GM21528 (cell line): ENCODE data around the gene DGUOK.
"Not testable (repeated sequence)": the region's sequence is repeated elsewhere in the genome, so short reads cannot be mapped to it uniquely, and the experiment has no call there.

ENCODE experiments used
- ATAC-seq: cut with Tn5 transposase; IDR thresholded peaks from one replicate; pipeline ENCODE4 v1.9.1; 2021; ENCODE audit warnings: mild to moderate bottlenecking, moderate library complexity; ENCODE audit not compliant: unreplicated experiment, low FRiP score

The DGUOK gene

GRCh38 chr2:73926493-73927327 is at the start of gene DGUOK:
DGUOK (plus strand) TSS chr2:73926880; CDS start chr2:73926911, 31 bp downstream.
- ATAC-seq = peak; percentile 99

- no peak for ATAC-seq
Measured at GRCh38 chr2:73877071-73877802, 49.4 kb upstream of the DGUOK start.

DNA sequence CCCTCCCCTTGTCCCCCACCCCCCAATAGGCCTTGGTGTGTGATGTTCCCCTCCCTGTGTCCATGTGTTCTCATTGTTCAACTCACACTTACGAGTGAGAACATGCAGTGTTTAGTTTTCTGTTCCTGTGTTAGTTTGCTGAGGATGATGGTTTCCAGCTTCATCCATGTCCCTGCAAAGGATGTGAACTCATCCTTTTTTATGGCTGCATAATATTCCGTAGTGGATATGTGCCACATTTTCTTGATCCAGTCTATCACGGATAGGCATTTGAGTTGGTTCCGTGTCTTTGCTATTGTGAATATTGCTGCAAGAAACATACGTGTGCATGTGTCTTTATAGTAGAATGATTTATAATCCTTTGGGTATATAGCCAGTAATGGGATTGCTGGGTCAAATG is 48.7 kb upstream of the DGUOK start:
- not testable (repeated sequence) for ATAC-seq

DNA sequence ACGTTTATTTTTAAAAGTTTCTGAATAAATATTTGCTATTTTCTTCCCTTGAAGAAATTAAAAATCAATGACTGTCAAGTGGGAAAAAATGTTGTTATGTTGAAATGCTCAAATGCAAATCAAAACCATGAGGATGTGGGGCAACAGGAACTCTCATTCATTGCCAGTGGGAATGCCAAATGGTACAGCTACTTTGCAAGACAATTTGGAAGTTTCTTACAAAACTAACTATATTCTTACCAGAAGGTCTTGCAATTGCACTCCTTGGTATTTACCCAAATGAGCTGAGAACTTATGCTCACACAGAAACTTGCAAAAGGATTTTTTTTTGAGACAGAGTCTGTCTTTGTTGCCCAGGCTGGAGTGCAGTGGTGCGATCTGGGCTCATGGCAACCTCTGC is 41.3 kb upstream of the DGUOK start:
- ATAC-seq = no peak

DNA sequence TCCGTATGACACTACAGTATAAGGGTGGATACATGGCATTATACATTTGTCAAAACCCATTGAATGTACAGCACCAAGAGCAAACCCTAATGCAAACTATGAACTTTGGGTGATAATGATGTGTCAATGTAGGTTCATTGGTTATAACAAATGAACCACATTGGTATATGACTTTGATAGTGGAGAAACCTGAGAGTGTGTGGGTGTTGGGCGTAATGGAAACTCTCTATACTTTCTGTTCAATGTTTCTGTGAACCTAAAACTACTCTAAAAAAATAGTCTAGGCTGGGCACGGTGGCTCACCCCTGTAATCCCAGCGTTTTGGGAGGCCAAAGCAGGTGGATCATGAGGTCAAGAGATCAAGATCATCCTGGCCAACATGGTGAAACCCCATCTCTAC is 40.3 kb upstream of the DGUOK start:
- no peak for ATAC-seq

DNA sequence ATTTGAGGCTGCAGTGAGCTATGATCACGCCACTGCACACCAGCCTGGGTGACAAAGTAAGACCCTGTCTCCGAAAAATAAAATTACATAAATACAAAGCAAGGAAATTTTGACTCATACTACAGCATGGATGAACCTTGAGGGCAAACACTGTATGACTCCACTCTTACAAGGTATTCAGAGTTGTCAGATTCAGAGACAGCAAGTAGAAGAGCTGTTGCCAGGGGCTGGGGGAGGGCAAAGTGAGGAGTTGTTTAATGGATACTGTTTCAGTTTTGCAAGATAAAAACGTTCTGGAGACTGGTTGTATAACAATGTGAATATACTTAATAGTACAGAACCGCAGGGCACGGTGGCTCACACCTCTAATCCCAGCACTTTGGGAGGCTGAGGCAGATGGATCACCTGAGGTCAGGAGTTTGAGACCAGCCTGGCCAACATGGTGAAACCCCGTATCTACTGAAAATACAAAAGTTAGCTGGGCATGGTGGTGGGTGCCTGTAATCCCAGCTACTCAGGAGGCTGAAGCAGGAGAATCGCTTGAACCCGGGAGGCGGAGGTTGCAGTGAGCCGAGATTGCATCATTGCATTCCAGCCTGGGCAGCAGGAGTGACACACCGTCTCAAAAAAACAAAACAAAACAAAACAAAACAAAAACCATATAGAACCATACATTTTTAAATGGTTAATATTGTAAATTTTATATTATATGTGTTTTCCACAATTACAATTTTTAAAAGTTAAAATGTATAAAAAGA is 38.9 kb upstream of the DGUOK start:
- not testable (repeated sequence) for ATAC-seq

GRCh38 chr2:73888388-73888787 is 38.3 kb upstream of the DGUOK start:
- no peak for ATAC-seq

DNA sequence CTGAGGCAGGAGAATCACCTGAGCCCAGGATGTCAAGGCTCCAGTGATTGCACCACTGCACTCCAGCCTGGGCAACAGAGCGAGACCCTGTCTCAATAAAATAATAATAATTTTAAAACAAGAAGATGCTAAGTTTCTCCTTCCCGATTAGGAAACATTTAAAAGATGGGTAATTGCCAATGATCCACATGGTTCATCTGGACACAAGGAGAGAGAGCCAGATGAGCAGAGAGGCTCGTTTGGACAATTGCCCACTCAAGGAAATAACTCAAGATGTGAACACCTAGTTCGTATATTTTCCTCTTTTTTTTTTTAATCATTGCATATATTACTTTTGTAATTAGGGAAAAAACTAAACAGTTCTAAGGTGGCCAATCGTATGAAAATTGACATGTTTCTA is 37.5 kb upstream of the DGUOK start:
- ATAC-seq = no peak

DNA sequence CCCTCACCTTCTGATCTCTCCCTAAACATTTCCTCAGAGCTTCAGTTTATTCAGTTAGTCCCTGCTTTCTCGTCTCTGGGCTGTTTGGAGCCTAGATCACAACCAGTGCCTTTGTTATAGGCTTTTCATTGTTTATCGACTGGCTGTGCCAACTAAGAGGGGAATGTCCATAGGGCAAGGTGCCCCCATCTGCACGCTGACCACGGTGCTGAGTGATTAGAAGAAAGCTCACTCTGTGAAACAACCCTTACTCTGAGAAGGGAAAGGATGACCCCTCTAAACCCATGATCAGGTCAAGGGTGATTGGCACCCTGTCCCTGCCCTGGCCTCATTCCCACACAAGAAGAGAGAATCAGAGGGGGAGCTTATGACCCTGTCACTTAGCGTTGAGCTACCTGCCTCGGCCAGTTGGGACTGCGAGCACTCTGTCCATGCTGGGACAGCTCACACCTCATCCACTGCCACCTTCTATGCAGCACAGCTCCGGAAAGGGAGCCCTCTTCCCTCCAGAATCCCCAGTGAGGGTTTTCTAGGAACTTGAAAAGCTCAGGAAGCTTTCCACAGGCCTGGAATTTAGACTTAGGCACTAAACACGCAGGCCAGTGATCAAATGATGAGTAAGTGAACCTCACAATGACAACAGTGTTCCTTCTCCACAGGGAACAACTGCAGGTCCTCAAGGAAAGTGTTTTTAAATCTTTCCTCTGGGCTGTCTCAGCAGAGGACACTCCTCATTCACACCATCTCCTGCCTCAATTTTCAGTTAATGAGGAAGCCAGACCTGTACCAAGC is 36.2 kb upstream of the DGUOK start:
- ATAC-seq = no peak

GRCh38 chr2:73891276-73891901 is 35.3 kb upstream of the DGUOK start:
- no peak for ATAC-seq

- no peak for ATAC-seq
Measured at GRCh38 chr2:73892631-73893329, 33.9 kb upstream of the DGUOK start, which contains the start of gene ACTG2. ACTG2 (plus strand) TSS chr2:73893008; CDS start chr2:73901312, 8,304 bp downstream.

DNA sequence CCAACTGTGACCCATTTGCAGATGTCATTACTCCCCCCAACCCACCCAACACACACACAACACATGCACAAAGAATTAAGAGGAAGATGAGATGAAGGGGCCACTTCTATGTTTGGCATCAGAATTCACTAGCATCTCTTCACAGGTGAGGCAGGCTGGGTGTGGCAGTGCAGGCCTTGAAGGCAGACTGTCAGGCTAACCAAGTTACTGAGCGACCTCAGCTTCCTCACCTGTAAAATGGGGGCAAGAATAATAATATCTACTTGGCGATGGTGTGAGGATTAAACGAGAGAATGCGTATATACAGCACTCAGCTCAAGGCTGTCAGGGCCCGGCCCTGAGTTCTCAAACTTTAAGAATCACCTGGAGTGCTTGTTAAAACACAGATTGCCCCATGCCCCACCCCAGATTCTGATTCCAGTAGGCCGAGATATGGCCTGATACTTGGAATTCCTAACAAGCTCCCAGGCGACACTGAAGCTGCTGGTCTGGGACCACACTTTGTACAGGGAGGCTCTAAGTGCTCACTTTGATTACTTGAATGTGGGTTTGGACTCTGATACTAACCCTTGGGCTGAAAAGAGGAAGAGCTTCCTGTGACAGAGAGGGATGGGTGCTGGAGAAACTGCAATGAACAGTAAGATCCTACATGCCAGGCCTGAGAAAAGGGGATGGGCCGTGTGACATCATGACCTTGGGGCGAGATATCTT is 32.8 kb upstream of the DGUOK start:
- no peak for ATAC-seq

DNA sequence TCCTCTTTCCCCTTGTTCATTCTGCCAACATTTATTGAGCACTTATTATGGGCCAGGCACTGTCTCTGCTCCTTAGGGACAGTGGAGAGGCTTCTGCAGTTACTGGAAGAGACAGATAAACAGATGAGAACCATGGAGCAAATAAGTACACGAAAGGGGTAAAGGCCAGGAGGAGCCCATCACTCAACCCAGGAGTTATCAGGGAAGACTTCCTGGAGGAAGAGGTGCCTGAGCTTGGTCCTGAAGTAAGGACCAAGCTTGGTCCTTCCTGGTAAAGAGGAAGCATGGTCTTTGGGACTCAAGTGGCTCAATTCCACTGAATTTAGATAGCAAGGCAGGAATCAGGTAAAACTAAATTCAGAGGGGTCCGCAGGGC is 32.2 kb upstream of the DGUOK start:
- no peak for ATAC-seq

DNA sequence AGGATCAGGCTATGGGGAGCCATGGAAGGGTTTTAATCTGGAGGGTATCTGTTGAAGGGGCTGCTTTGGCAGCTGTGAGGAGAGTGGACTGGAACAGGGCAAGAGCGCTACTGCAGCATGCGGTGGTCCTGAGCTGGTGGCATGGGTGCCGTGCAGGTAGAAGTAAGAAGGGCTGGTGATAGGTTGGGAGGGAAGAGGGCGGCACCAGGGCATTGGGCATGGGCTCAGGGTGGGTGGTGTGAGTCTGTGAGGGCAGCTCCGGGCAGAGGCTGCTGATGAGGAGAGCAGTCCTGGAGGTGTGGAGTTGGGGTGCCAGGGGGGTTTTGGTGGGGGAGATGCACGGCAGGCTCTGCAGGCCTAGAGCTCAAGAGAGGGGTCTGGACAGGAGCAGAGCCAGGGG is 31.8 kb upstream of the DGUOK start:
- ATAC-seq = no peak

- ATAC-seq = no peak
Measured at GRCh38 chr2:73895473-73895872, 31.2 kb upstream of the DGUOK start.

DNA sequence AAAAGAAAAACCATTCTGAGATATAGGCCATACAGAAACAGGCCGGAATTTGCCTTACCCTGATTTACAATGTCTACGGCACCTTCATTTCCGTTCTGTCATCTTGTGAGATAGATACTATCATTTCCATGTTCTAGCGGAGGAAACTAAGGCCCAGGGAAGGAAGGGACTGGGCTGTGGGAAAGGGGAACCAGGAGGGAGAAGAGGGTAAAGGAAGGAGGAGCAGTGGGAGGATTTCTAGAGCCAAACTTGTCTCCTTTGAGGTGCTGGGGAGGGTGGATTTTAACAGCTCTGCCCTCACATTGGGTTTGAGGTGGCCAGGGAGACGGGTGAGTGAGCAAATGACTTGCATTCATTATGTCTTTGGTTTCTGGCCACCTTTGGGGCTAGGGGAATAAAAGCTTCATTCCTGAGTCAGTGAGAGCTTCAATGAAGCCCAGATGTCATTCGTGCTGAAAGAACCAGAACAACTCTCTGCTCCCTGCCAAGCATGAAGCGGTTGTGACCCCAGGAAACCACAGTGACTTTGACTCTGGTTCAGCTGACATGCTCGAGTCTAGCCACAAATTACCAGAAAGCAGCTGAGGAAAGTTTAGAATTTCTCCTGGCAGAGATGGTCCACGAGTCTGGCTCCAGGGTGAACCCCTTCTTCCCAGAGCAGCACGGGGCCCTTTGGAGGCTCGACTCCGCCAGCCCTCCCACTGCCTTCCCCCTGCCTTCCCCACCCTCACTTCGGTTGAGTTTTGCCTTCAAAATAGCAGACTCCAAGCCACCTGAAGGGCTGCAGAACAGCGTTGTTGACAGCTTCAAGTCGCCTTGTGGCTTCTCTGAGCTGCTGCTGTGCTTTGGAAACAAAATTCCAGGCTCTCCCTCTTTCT is 30.1 kb upstream of the DGUOK start:
- no peak for ATAC-seq

DNA sequence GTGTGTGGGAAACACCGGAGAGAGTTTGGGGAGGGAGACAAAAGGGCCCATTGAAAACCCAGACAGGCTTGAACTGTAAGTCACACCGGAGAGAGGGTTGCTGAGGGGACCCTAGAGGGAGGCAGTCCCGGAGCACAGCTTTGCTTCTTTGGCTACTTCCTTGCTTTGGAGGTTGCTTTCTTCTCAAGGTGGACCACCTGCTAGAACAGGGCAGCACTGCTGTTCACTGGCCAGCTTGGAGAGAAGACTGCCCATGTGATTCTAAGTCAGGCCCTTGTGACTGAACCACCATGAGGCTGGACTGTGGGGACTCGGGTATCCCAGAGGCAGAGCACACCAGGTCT is 29.5 kb upstream of the DGUOK start:
- ATAC-seq = no peak

DNA sequence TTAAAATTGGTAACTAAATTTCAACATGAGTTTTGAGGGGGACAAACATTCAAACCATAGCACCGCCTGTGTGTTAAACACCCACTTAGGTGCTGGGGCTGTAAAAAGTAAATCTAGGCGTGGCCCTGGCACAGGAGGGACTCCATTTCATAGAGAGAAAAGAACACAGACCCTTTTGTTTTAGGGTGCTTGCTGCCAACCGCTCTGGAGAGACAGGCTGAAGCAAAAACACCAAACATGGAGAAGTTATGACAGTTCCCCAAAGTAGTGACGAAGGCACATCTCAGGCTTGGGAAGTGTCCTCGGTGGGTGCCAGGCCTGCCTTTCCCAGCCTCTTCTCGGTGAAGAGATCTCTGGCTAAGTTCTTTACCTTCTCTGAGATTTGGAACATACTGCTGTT is 28.7 kb upstream of the DGUOK start:
- ATAC-seq = no peak
